WERI-Rb-1 (cell line): Measurements from ENCODE around the gene MTUS2.

ENCODE experiments used
- DNase-seq: peaks from one replicate; pipeline ENCODE4 v3.0.0-alpha.2; 2020
- H3K27ac ChIP-seq: fragments of 250-450 bp; sonication (Bioruptor Pico); 2 replicates; pipeline ENCODE4 v1.5.1; 2020; ENCODE audit warnings: mild to moderate bottlenecking, moderate library complexity
- H3K27me3 ChIP-seq: fragments of 250-450 bp; sonication (Bioruptor Pico); 2 replicates; pipeline ENCODE4 v1.5.1; 2021; ENCODE audit warnings: mild to moderate bottlenecking, low read depth, moderate library complexity; ENCODE audit not compliant: insufficient read depth, severe bottlenecking
- H3K36me3 ChIP-seq: fragments of 250-450 bp; sonication (Bioruptor Pico); 2 replicates; pipeline ENCODE4 v1.5.1; 2020; ENCODE audit warnings: mild to moderate bottlenecking, moderate library complexity
- H3K4me3 ChIP-seq: 2 replicates; pipeline ENCODE4 v1.5.1; 2011; ENCODE audit warnings: low read depth, mild to moderate bottlenecking, control low read depth, low read length
- H3K9me3 ChIP-seq: fragments of 250-450 bp; sonication (Bioruptor Pico); 2 replicates; pipeline ENCODE4 v1.5.1; 2021; ENCODE audit warnings: mild to moderate bottlenecking, moderate library complexity; ENCODE audit not compliant: severe bottlenecking
- CTCF ChIP-seq: IDR thresholded peaks from 2 replicates; pipeline ENCODE4 v1.5.1; 2011; ENCODE audit warnings: low read depth, mild to moderate bottlenecking, control low read depth, inconsistent platforms, low read length

Gene MTUS2

GRCh38 chr13:28958441-28958840 lies 138.3 kb downstream of the MTUS2 start:
- H3K36me3 ChIP-seq = no peaks in the 10 kb centered on the region
- no peak for TF ChIP-seq CTCF

GRCh38 chr13:28964052-28964451 lies 143.9 kb downstream of the MTUS2 start:
- Histone ChIP-seq H3K9me3 (no peaks in the 10 kb centered on the region), H3K27ac (no peak overlapping the region), H3K4me3 (no peak overlapping the region), H3K36me3 (no peaks in the 10 kb centered on the region), H3K27me3 (no peaks in the 10 kb centered on the region)
- no peak for TF ChIP-seq CTCF
- DNase-seq = no peak

More at GRCh38 chr13:28958441-28958840, 138.3 kb downstream of the MTUS2 start:
- DNase-seq = no peak
- H3K4me3 ChIP-seq = no peak overlapping the region
- no peaks in the 10 kb centered on the region for H3K27me3 ChIP-seq
- H3K27ac ChIP-seq = no peak overlapping the region
- H3K9me3 ChIP-seq = no peaks in the 10 kb centered on the region

- Histone ChIP-seq H3K27ac (no peak overlapping the region), H3K36me3 (no peaks in the 10 kb centered on the region)
These were observed 144.7 kb downstream of the MTUS2 start for GRCh38 chr13:28964803-28965202.

GRCh38 chr13:28967029-28967915 lies 147.1 kb downstream of the MTUS2 start:
- Histone ChIP-seq H3K36me3 (no peaks in the 10 kb centered on the region), H3K4me3 (no peak overlapping the region), H3K9me3 (no peaks in the 10 kb centered on the region), H3K27ac (no peak overlapping the region), H3K27me3 (no peaks in the 10 kb centered on the region)
- TF ChIP-seq CTCF = no peak
- DNase-seq = no peak

More at GRCh38 chr13:28964803-28965202, 144.7 kb downstream of the MTUS2 start:
- Histone ChIP-seq H3K9me3 (no peaks in the 10 kb centered on the region), H3K4me3 (no peak overlapping the region), H3K27me3 (no peaks in the 10 kb centered on the region)
- no peak for DNase-seq
- TF ChIP-seq CTCF = no peak

GRCh38 chr13:28976195-28976594 lies 156.1 kb downstream of the MTUS2 start:
- Histone ChIP-seq H3K9me3 (no peaks in the 10 kb centered on the region), H3K27ac (no peak overlapping the region), H3K36me3 (no peaks in the 10 kb centered on the region), H3K27me3 (peaks cover 6% of the 10 kb centered on the region), H3K4me3 (no peak overlapping the region)
- no peak for DNase-seq
- no peak for TF ChIP-seq CTCF

- TF ChIP-seq CTCF = no peak
- Histone ChIP-seq H3K27me3 (peaks cover 6% of the 10 kb centered on the region), H3K36me3 (no peaks in the 10 kb centered on the region), H3K9me3 (no peaks in the 10 kb centered on the region), H3K27ac (no peak overlapping the region), H3K4me3 (no peak overlapping the region)
- no peak for DNase-seq
These were observed 156.5 kb downstream of the MTUS2 start for GRCh38 chr13:28976636-28977035.
